Smooth muscle cell (in vitro differentiated cells): ENCODE measurements around the gene HOTAIR. TPM values are rescaled to one million over a fixed set of nuclear protein-coding genes. Genes with fewer than 3 reads are reported as not detected.

Experiments used
- DNase-seq: peaks from one replicate; lab custom pipeline; 2025; ENCODE audit not compliant: unreplicated experiment; lab: John Stamatoyannopoulos, UW
- H2AFZ ChIP-seq: fragments of 200-600 bp; sonication (generic); 2 replicates; pipeline ENCODE4 v1.6.0; 2016; ENCODE audit warnings: antibody characterized with exemption, low read depth, mild to moderate bottlenecking
- H3F3A ChIP-seq: fragments of 200-600 bp; sonication (generic); 2 replicates; pipeline ENCODE4 v1.6.0; 2017; ENCODE audit warnings: antibody characterized with exemption, low read depth
- H3K27ac ChIP-seq: fragments of 200-600 bp; sonication (generic); 2 replicates; pipeline ENCODE4 v1.5.1; 2016; ENCODE audit warnings: low read depth, mild to moderate bottlenecking
- H3K27me3 ChIP-seq: fragments of 200-600 bp; sonication (generic); 2 replicates; pipeline ENCODE4 v1.6.1; 2016; ENCODE audit warnings: low read depth, mild to moderate bottlenecking
- H3K36me3 ChIP-seq: fragments of 200-600 bp; sonication (generic); 2 replicates; pipeline ENCODE4 v1.5.1; 2016; ENCODE audit warnings: low read depth
- H3K4me1 ChIP-seq: fragments of 200-600 bp; sonication (generic); 2 replicates; pipeline ENCODE4 v1.5.1; 2016; ENCODE audit warnings: low read depth
- H3K4me2 ChIP-seq: fragments of 200-600 bp; sonication (generic); 2 replicates; pipeline ENCODE4 v1.6.0; 2016; ENCODE audit warnings: mild to moderate bottlenecking
- H3K4me3 ChIP-seq: fragments of 200-600 bp; sonication (generic); 2 replicates; pipeline ENCODE4 v1.5.1; 2016; ENCODE audit warnings: mild to moderate bottlenecking
- H3K79me2 ChIP-seq: fragments of 200-600 bp; sonication (generic); 2 replicates; pipeline ENCODE4 v1.6.0; 2016; ENCODE audit warnings: low read depth, mild to moderate bottlenecking
- H3K9ac ChIP-seq: fragments of 200-600 bp; sonication (generic); 2 replicates; pipeline ENCODE4 v1.6.0; 2016; ENCODE audit warnings: low read depth
- H3K9me3 ChIP-seq: fragments of 200-600 bp; sonication (generic); replicated peaks from 2 replicates; pipeline ENCODE4 v1.5.1; 2016; ENCODE audit warnings: low read depth
- H4K20me1 ChIP-seq: fragments of 200-600 bp; sonication (generic); 2 replicates; pipeline ENCODE4 v1.6.0; 2016; ENCODE audit warnings: low read depth
- WGBS: methylation state at CpG from one replicate; pipeline ENCODE4 v1.1.7; 2016; ENCODE audit warnings: low lambda C conversion rate; 5-methylcytosine and 5-hydroxymethylcytosine counted together
- polyA plus RNA-seq: library from polyadenylated mRNA; unstranded; fragments of >200 nt; fragmentation: Nextera tagmentation; extraction: Ambion mirVana; gene quantifications from 2 replicates; pipeline ENCODE4 v1.2.1, GENCODE V29; 2016
- total RNA-seq: library from RNA; depleted of rRNA; stranded (reverse); fragments of >200 nt; gene quantifications from 2 replicates; pipeline ENCODE4 v1.2.3, GENCODE V29; 2014
- TF ChIP-seq, protein P1 (sequence below): fragments of 200-600 bp; sonication (generic); IDR thresholded peaks from 2 replicates; pipeline ENCODE4 v1.5.1; 2017; ENCODE audit warnings: borderline replicate concordance, mild to moderate bottlenecking, antibody characterized with exemption; ENCODE audit not compliant: insufficient read depth, poor library complexity, severe bottlenecking

HOTAIR gene
- total and polyA plus RNA-seq, 2 experiments from 2014 or later = 0.43 TPM; not detected in 1

DNA sequence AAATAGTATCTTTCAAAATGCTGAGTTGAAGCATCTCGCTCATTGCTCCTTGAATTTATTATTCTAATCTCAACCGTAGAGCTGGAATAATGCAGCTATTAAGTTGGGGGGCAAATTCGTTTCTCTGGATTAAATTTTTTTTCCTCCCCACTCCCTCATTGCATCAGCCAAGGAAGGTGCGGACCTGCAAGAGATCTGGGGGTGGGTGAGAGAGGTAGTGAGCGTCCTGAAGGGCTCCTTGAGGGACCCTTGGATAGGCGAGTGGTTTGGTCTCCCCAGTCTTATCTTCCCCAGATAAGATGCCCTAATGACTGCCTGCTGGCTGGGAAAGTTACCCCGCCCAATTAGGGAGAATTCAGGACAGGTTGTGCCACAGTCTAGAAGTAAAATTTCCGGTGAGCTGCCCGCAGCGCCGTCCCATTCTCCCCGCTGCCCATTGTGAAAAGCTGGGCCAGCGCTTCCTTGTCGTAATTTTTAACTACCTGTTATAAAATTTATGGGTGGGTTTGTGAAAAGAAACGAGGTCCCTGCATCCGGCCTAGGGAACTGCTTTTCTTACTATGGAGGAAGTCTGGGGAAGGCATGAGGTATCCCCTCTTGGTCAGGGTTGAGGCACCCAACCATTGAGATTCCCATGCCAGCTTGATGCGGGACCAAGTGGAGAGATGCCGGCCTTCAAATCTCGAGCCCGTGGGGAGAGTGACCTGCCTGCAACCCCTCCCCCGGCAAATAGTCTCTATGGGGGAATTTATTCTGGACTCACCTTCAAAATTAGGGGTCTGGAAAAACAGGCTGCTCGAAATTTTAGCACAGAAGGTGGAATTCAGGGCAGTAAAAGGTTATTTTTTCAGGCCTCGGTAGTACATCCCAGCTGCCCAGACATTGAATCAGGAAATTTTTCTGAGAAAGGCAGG is 40.5 kb upstream of the HOTAIR start:
- TF ChIP-seq, protein P1, sequence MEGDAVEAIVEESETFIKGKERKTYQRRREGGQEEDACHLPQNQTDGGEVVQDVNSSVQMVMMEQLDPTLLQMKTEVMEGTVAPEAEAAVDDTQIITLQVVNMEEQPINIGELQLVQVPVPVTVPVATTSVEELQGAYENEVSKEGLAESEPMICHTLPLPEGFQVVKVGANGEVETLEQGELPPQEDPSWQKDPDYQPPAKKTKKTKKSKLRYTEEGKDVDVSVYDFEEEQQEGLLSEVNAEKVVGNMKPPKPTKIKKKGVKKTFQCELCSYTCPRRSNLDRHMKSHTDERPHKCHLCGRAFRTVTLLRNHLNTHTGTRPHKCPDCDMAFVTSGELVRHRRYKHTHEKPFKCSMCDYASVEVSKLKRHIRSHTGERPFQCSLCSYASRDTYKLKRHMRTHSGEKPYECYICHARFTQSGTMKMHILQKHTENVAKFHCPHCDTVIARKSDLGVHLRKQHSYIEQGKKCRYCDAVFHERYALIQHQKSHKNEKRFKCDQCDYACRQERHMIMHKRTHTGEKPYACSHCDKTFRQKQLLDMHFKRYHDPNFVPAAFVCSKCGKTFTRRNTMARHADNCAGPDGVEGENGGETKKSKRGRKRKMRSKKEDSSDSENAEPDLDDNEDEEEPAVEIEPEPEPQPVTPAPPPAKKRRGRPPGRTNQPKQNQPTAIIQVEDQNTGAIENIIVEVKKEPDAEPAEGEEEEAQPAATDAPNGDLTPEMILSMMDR = no peak
- 24% methylated on average over 23 of the region's 23 CpGs for WGBS
- Histone ChIP-seq H2AFZ (no peak overlapping the region), H3K4me2 (peak overlapping the region; percentile 54), H3K79me2 (no peaks in the 10 kb centered on the region), H3K27me3 (peaks cover 90% of the 10 kb centered on the region), H3K4me3 (peak overlapping the region; percentile 15), H3K27ac (no peak overlapping the region), H3F3A (no peaks in the 10 kb centered on the region), H3K9me3 (no peaks in the 10 kb centered on the region), H3K4me1 (peaks cover 3% of the 10 kb centered on the region), H4K20me1 (no peaks in the 10 kb centered on the region), H3K9ac (no peak overlapping the region), H3K36me3 (no peaks in the 10 kb centered on the region)
- DNase-seq = no peak

DNA sequence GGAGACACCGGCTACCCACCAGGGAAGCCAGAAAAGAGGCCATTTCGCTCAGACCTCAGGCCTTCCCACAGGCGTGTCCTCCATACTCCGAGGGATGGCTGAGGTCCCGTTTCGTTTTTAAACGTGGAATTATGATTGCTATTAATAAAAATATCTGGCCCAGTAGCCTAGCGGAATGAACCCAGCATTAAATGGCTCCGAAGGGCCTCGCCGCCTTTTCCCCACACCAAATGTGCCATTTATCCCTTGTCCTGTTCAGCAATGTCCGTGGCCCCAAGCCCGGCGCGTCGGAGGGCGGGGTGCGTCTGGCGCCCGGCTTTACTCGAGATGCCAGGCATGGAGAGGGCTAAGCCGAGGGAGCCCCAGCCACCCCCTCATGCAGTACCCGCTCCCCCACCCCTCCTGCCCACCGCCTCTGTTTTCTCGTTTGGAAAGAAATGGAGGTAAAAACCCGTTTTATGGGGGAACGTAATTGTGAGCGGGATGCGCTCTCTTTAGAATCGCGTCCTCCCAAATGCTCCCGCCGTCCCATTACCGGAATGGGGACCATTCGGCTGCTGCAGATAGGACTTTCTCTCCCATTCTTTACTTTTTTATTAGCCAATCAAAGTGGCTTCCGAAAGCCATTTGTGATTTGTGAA is 39.7 kb upstream of the HOTAIR start:
- Histone ChIP-seq H3K4me1 (peaks cover 3% of the 10 kb centered on the region), H3K4me3 (peak overlapping the region; percentile 15), H3K36me3 (no peaks in the 10 kb centered on the region), H3K4me2 (peak overlapping the region; percentile 54), H3F3A (no peaks in the 10 kb centered on the region), H3K79me2 (no peaks in the 10 kb centered on the region), H3K27me3 (peaks cover 90% of the 10 kb centered on the region), H4K20me1 (no peaks in the 10 kb centered on the region), H3K27ac (no peak overlapping the region), H3K9ac (no peak overlapping the region), H2AFZ (no peak overlapping the region), H3K9me3 (no peaks in the 10 kb centered on the region)
- 17% methylated on average over 36 of the region's 36 CpGs for WGBS
- no peak for DNase-seq
- TF ChIP-seq, protein P1 = no peak

DNA sequence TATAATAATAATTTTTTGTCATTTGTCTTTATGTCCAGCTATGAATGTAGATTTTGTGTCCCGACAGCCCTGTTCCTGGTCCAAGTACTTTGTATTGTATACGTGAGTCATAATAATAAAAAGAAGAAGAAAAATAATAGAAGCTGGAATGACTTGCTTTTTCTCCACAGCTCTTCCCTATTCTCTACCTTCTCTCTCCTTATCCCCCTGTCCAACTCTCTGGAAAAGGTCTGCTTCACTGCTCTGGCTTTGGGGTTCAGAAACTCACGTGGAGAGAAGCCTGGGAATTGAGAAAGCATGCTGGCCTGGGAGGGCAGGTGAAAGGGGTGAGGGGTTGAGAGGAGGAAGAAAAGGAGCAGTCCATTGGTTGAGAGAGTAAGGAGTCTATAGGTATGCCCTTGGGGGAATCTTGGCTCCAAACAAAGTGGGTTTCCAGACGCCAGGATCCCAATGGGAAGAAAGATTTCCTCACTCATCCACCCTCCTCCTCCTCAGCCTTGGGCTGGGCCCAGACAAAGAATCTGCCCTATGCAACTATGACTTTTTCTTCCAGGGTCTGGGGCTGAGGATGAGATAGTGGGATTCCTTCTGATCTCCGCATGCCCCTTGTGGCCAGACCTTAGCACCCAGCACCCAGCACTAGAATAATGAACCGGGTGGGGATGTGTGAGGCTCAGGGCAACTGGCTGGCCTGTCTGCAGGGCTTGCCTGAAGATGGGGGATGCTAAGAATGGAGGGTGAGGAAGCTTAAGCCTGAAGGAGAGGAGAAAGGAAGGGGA is 38.1 kb upstream of the HOTAIR start:
- no peaks in the 10 kb centered on the region for H3K9me3 ChIP-seq
- no peaks in the 10 kb centered on the region for H4K20me1 ChIP-seq
- WGBS = 31% methylated on average over 6 of the region's 6 CpGs
- no peaks in the 10 kb centered on the region for H3K36me3 ChIP-seq
- no peak overlapping the region for H2AFZ ChIP-seq
- H3K9ac ChIP-seq = no peak overlapping the region
- peaks cover 95% of the 10 kb centered on the region for H3K27me3 ChIP-seq
- no peaks in the 10 kb centered on the region for H3K79me2 ChIP-seq
- H3K4me2 ChIP-seq = no peak overlapping the region
- H3F3A ChIP-seq = no peaks in the 10 kb centered on the region
- TF ChIP-seq, protein P1 = no peak
- H3K4me1 ChIP-seq = peaks cover 3% of the 10 kb centered on the region
- DNase-seq = no peak
- H3K27ac ChIP-seq = no peak overlapping the region
- no peak overlapping the region for H3K4me3 ChIP-seq
